GM12892 (cell line): ENCODE data around the gene HNRNPCL2. TPM values are rescaled to one million over a fixed set of nuclear protein-coding genes. Genes with fewer than 3 reads are reported as not detected.
"Not testable (repeated sequence)": the region's sequence is repeated elsewhere in the genome, so short reads cannot be mapped to it uniquely, and the experiment has no call there.

ENCODE experiments used
- DNase-seq: peaks from one replicate; pipeline ENCODE4 v3.0.0; 2011; ENCODE audit not compliant: insufficient read length
- FAIRE-seq: peaks from 2 replicates; lab custom pipeline; 2011; peaks lifted over from hg19 to GRCh38; lab: Jason Lieb, UNC
- polyA plus RNA-seq: library from polyadenylated mRNA; unstranded; fragments of >200 nt; gene quantifications from one replicate; pipeline ENCODE4 v1.2.1, GENCODE V29; 2012; ENCODE audit warnings: missing spikeins, inconsistent platforms; ENCODE audit not compliant: missing spikeins

HNRNPCL2 gene
- not detected for polyA plus RNA-seq

DNA sequence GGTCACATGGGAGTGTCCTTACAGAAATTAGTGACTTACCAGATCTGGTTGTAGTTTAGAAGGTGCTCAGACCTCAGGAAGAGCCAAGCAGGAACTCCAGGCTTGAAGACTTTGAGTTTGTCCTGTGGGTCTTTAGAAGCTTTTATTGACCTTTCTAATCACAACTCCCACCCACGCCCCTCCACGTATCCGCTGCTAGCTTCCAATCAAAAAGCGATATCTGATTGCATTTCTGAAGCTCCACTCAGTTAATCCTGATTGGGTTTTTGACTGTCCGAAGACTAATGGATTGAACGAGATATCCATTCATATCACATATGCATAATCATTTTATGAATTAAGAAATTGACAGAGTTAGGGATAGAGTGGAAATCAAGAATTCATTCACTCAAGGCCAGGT, at the start of gene HNRNPCL2:
Gene HNRNPCL2 (minus strand): TSS at position 101 of the 400 bp plus-strand sequence. CDS start 454 bp downstream, outside the sequence.
- DNase-seq, FAIRE-seq: not testable (repeated sequence)

- FAIRE-seq, DNase-seq: not testable (repeated sequence)
Observed at GRCh38 chr1:13165531-13165930, 48.9 kb upstream of the HNRNPCL2 start, which contains the start of gene HNRNPCL4. Gene HNRNPCL4 (minus strand): TSS chr1:13165631. CDS start chr1:13165467, 164 bp downstream.

GRCh38 chr1:13155909-13156308, 39.3 kb upstream of the HNRNPCL2 start, which contains the start of gene PRAMEF26:
Gene PRAMEF26 (minus strand): TSS chr1:13156009. CDS start chr1:13153095, 2,914 bp downstream.
- FAIRE-seq, DNase-seq: not testable (repeated sequence)

- not testable (repeated sequence) for DNase-seq, FAIRE-seq
Observed at GRCh38 chr1:13070474-13070873, 46.2 kb downstream of the HNRNPCL2 start, which contains the start of gene PRAMEF25. Gene PRAMEF25 (plus strand): TSS chr1:13070774. CDS start chr1:13073694, 2,920 bp downstream.
